OCI-LY1 (cell line): ENCODE data around the gene HLF.

ENCODE experiments used
- CTCF ChIP-seq: fragments of 200-600 bp; sonication (generic), shearing (Covaris generic); IDR thresholded peaks from 2 replicates; pipeline ENCODE4 v1.5.1; 2017; ENCODE audit warnings: mild to moderate bottlenecking, antibody characterized with exemption, low read length, moderate library complexity, mixed read lengths
- EZH2 ChIP-seq: fragments of 200-600 bp; sonication (generic), shearing (Covaris generic); IDR thresholded peaks from 2 replicates; pipeline ENCODE4 v1.8.0; 2017; ENCODE audit warnings: borderline replicate concordance, mixed run types, mild to moderate bottlenecking, antibody characterized with exemption, low read length, moderate library complexity, mixed read lengths

DNA sequence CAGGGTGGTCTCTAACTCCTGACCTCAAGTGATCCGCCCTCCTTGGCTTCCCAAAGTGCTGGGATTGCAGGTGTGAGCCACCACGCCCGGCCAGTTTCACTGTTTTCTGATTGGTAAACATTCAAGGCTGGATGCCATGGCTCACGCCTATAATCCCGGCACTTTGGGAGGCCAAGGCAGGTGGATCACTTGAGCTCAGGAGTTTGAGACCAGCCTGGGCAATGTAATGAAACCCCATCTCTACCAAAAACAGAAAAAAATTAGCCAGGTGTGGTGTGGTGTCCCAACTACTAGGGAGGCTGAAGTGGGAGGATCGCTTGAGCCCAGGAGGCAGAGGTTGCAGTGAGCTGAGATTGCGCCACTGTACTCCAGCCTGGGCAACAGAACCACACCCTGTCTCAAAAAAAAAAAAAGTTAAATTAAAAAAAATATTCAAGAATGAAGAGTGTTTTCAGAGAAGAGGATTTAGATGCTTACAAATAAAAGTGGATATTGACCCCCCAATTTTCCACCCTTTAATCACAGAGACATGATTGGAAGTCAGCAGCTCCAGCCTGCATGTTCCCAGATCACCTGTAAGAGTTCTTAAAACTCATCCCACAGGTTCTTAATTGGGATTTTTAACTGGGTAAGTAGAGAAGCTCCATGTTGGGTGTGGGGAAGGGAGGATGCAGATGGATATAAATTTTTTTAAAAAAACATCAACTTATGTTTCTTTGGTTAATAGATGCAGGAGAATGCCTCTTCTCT is 23.8 kb downstream of the HLF start:
- TF ChIP-seq CTCF (no peak), EZH2 (no peak)
